Measurements from ENCODE around the gene ATG10.
"Not testable (repeated sequence)": the region's sequence is repeated elsewhere in the genome, so short reads cannot be mapped to it uniquely, and the experiment has no call there.

Gene ATG10

GRCh38 chr5:81983148-81983547 is 11.3 kb downstream of the ATG10 start:
- not testable (repeated sequence) for DNase-seq

- not testable (repeated sequence) for DNase-seq
These were observed 11.7 kb downstream of the ATG10 start for GRCh38 chr5:81983563-81983962.

- no peak for DNase-seq
These were observed 14.3 kb downstream of the ATG10 start for GRCh38 chr5:81986126-81986525.

GRCh38 chr5:81989204-81989603 is 17.4 kb downstream of the ATG10 start:
- DNase-seq, result no peak

GRCh38 chr5:81994679-81995078 is 22.9 kb downstream of the ATG10 start:
- DNase-seq, result no peak

GRCh38 chr5:81995407-81995806 is 23.6 kb downstream of the ATG10 start:
- no peak for DNase-seq

GRCh38 chr5:82004511-82004910 is 32.7 kb downstream of the ATG10 start:
- DNase-seq, result no peak

GRCh38 chr5:82009869-82010268 is 38.0 kb downstream of the ATG10 start:
- not testable (repeated sequence) for DNase-seq

- no peak for DNase-seq
These were observed 38.9 kb downstream of the ATG10 start for GRCh38 chr5:82010696-82011095.

GRCh38 chr5:82011761-82012160 is 39.9 kb downstream of the ATG10 start:
- DNase-seq, result no peak

- DNase-seq, result not testable (repeated sequence)
These were observed 42.8 kb downstream of the ATG10 start for GRCh38 chr5:82014644-82015043.

- DNase-seq, result no peak
These were observed 46.6 kb downstream of the ATG10 start for GRCh38 chr5:82018462-82018861.

GRCh38 chr5:82019342-82020138 is 47.7 kb downstream of the ATG10 start:
- peak; percentile 13 for DNase-seq

GRCh38 chr5:82022499-82022898 is 50.7 kb downstream of the ATG10 start:
- DNase-seq, result no peak

- DNase-seq, result no peak
These were observed 51.8 kb downstream of the ATG10 start for GRCh38 chr5:82023644-82024043.

GRCh38 chr5:82031220-82032119 is 59.6 kb downstream of the ATG10 start:
- no peak for DNase-seq

- DNase-seq, result not testable (repeated sequence)
These were observed 71.1 kb downstream of the ATG10 start for GRCh38 chr5:82042894-82043293.

GRCh38 chr5:82044010-82044409 is 72.2 kb downstream of the ATG10 start:
- DNase-seq, result no peak

- DNase-seq, result no peak
These were observed 73.9 kb downstream of the ATG10 start for GRCh38 chr5:82045554-82046275.

- DNase-seq, result no peak
These were observed 74.4 kb downstream of the ATG10 start for GRCh38 chr5:82046276-82046647.

GRCh38 chr5:82050955-82051354 is 79.1 kb downstream of the ATG10 start:
- no peak for DNase-seq

GRCh38 chr5:82054004-82054710 is 82.3 kb downstream of the ATG10 start:
- DNase-seq, result no peak

- DNase-seq, result no peak
These were observed 85.2 kb downstream of the ATG10 start for GRCh38 chr5:82057051-82057450.
